Testis (tissue), 2 donors: ENCODE results near the gene IFITM5.

Experiments used
- CTCF ChIP-seq, 3 experiments: fragments of 450-650 bp in 2 of 3; fragments of 200-600 bp in 1 of 3; sonication (generic) in 1 of 3; IDR thresholded peaks; one replicate each; pipeline ENCODE4 v1.5.1; 2016 to 2019; ENCODE audit warnings: antibody characterized with exemption in 3 of 3, mild to moderate bottlenecking in 2 of 3, moderate library complexity in 1 of 3
- POLR2A ChIP-seq: fragments of 450-650 bp; IDR thresholded peaks from one replicate; pipeline ENCODE4 v1.6.1; 2017; ENCODE audit warnings: antibody characterized with exemption, mild to moderate bottlenecking, moderate library complexity

GRCh38 chr11:252666-253065 lies 46.7 kb downstream of the IFITM5 start:
- TF ChIP-seq CTCF (IDR thresholded peaks at IDR 0.05), result no peak
- TF ChIP-seq POLR2A, result no peak
